ENCODE data around the gene RFX5. TPM values are rescaled to one million over a fixed set of nuclear protein-coding genes. Genes with fewer than 3 reads are reported as not detected.

The RFX5 gene
- total and polyA plus RNA-seq, 9 of the 15 experiments (the other 6 are each of a cell fraction or from before 2014, with no cell fraction given) = 3.8 to 48.2 (median 32.2) TPM

DNA sequence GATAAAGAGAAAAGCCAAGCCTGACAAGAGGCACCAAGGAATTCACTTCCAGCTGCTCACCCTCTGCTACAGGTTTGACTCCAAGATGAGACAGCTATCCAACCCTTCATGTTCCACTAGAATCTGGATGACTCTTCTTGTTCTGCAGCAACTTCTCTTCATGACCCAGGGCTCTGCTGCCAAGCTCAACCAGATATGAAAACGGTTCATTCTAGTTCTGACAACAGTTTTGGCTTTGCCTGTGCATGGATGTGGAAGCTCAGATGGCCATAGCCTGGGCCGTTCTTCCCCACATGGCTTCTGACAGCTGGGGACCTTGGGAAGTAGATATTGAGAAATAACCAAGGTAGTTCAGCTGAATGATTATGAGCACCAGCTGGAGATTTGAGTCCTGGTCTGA is 33.6 kb downstream of the RFX5 start (continued):
- no peak for TF ChIP-seq ZNF780A (CRISPR knock-in tag; IDR thresholded peaks at IDR 0.05)
- no peak for TF ChIP-seq NBN (IDR thresholded peaks at IDR 0.05; ENCODE audit: low read depth)
- no peak for TF ChIP-seq NFYB (IDR thresholded peaks at IDR 0.05; ENCODE audit: extremely low read depth, insufficient read length)
- no peak for TF ChIP-seq ZNF174 (CRISPR knock-in tag; IDR thresholded peaks at IDR 0.05)
- TF ChIP-seq EZH2 (IDR thresholded peaks at IDR 0.05; ENCODE audit: borderline replicate concordance, low read depth, low read length) = no peak
- TF ChIP-seq ZBTB8A (IDR thresholded peaks at IDR 0.05; ENCODE audit: partially characterized antibody) = no peak

DNA sequence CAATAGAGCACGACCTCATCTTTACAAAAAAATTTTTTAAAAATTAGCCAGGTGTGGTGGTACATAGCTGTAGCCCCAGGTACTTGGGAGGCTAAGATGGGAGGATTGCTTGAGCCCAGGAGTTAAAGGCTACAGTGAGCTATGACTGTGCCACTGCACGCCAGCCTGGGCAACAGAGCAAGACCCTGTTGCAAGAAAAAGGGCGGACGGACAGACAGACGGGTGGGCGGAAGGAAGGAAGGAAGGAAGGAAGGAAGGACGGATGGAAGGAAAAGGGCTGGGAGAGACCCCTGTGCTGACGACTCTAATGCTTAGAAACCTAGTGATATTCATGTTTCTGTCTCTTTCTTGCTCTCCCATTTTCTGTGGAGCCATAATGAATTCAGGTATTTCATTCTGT is 34.2 kb downstream of the RFX5 start:
- FAIRE-seq (no peak), DNase-seq (ENCODE audit: extremely low read depth in 1 of 4, low spot score in 3 of 4) (no peak), ATAC-seq (no peak)
- no peaks in the 10 kb centered on the region for H3K27me3 ChIP-seq (ENCODE audit: control insufficient read depth in 2 of 2, insufficient read depth in 2 of 2, low read length in 2 of 2)
- WGBS (ENCODE audit: insufficient coverage, low coverage, missing lambda C conversion rate) = 84% methylated on average over 8 of the region's 8 CpGs
- intact Hi-C loops (cut with micrococcal nuclease) = no loop called here
- in situ Hi-C loops (cut with MboI) = no loop called here
- peaks cover 91% of the 10 kb centered on the region for H3K36me3 ChIP-seq (ENCODE audit: control insufficient read depth, insufficient read depth, low read length)
- peaks cover 25% of the 10 kb centered on the region for H3K79me2 ChIP-seq (ENCODE audit: control insufficient read depth, insufficient read depth, low read length)
- peaks cover 3% of the 10 kb centered on the region for H3K9me1 ChIP-seq (ENCODE audit: control insufficient read depth, insufficient read depth, low read length)
- H3K4me1 ChIP-seq (replicated peaks in 1 of 2; ENCODE audit: control insufficient read depth in 2 of 2, insufficient read depth in 2 of 2, low read length in 2 of 2) = peaks cover 12 to 45% of the 10 kb centered on the region in 2 experiments; a peak in 4 of 5 replicates
- TF ChIP-seq DMBX1 (CRISPR knock-in tag; IDR thresholded peaks at IDR 0.05; ENCODE audit: borderline replicate concordance) = peak; percentile 13; the same call in 1 of the 2 replicates
- 0 out of 2 replicates have a peak, but pooled peaks have one; percentile 37 for TF ChIP-seq CBFA2T3 (IDR thresholded peaks at IDR 0.05)
- TF ChIP-seq SRF (CRISPR knock-in tag; IDR thresholded peaks at IDR 0.05) = no peak
- TF ChIP-seq EGR1 (conservative IDR thresholded peaks at IDR 0.05) = 0 out of 2 replicates have a peak, but pooled peaks have one; percentile 12
- TF ChIP-seq HCFC1 (IDR thresholded peaks at IDR 0.05; ENCODE audit: low read depth, low read length) = no peak
- TF ChIP-seq ZNF121 (CRISPR knock-in tag; conservative IDR thresholded peaks at IDR 0.05) = 0 out of 2 replicates have a peak, but pooled peaks have one; percentile 38
- 0 out of 2 replicates have a peak, but pooled peaks have one; percentile 3 for TF ChIP-seq GTF2E2 (tag; IDR thresholded peaks at IDR 0.05)
- TF ChIP-seq ZNF175 (CRISPR knock-in tag; IDR thresholded peaks at IDR 0.05; ENCODE audit: low read depth) = 0 out of 2 replicates have a peak, but pooled peaks have one; percentile 35
- TF ChIP-seq, protein P1, sequence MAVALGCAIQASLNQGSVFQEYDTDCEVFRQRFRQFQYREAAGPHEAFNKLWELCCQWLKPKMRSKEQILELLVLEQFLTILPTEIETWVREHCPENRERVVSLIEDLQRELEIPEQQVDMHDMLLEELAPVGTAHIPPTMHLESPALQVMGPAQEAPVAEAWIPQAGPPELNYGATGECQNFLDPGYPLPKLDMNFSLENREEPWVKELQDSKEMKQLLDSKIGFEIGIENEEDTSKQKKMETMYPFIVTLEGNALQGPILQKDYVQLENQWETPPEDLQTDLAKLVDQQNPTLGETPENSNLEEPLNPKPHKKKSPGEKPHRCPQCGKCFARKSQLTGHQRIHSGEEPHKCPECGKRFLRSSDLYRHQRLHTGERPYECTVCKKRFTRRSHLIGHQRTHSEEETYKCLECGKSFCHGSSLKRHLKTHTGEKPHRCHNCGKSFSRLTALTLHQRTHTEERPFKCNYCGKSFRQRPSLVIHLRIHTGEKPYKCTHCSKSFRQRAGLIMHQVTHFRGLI (CRISPR knock-in tag; IDR thresholded peaks at IDR 0.05) = no peak
- TF ChIP-seq ELF4 (CRISPR knock-in tag; IDR thresholded peaks at IDR 0.05) = peak; percentile 14; the same call in 1 of the 2 replicates
- TF ChIP-seq, protein P2, sequence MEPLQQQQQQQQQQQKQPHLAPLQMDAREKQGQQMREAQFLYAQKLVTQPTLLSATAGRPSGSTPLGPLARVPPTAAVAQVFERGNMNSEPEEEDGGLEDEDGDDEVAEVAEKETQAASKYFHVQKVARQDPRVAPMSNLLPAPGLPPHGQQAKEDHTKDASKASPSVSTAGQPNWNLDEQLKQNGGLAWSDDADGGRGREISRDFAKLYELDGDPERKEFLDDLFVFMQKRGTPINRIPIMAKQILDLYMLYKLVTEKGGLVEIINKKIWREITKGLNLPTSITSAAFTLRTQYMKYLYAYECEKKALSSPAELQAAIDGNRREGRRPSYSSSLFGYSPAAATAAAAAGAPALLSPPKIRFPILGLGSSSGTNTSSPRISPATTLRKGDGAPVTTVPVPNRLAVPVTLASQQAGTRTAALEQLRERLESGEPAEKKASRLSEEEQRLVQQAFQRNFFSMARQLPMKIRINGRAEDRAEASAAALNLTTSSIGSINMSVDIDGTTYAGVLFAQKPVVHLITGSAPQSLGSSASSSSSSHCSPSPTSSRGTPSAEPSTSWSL (CRISPR knock-in tag; IDR thresholded peaks at IDR 0.05; ENCODE audit: borderline replicate concordance) = no peak
- H3K4me3 ChIP-seq = no peak overlapping the region
- no peak overlapping the region for H2AFZ ChIP-seq (ENCODE audit: low read depth, low read length)
- POLR2A ChIA-PET = interaction anchor here (0.7 to 13.7 kb wide), 10 partner anchors 9 to 236 kb away, joined by 3 to 156 read pairs (median 5); partner anchors contain the start of genes PI4KB, SELENBP1 and ZNF687
- peak overlapping the region; percentile 97; the same call in 2 of the 3 replicates for H3K27ac ChIP-seq (ENCODE audit: extremely low read depth, low read depth, low read length)
- CTCF ChIA-PET (ENCODE audit: low intra/inter-chr PET ratio) = no interaction called here
- H3K9ac ChIP-seq (ENCODE audit: insufficient read depth in 1 of 2, low read depth in 2 of 2, low read length in 2 of 2) = no peak overlapping the region
- H3K9me3 ChIP-seq (replicated peaks; ENCODE audit: control insufficient read depth, insufficient read depth, low read depth, low read length) = no peaks in the 10 kb centered on the region
- H4K20me1 ChIP-seq (replicated peaks; ENCODE audit: control insufficient read depth, insufficient read depth, low read length) = peaks cover 7% of the 10 kb centered on the region; the same call in 1 of the 2 replicates
- BruUV-seq (replicated peaks) = no TSS peak
- no peak overlapping the region for H3K4me2 ChIP-seq (ENCODE audit: insufficient read depth, low read length)

Data from K562 (cell line).